DOHH2 (cell line): Measurements from ENCODE around the gene ERO1B.

Source experiments
- EZH2phosphoT487 ChIP-seq: fragments of 200-600 bp; sonication (generic); IDR thresholded peaks from 2 replicates; pipeline ENCODE4 v1.6.1; 2017; ENCODE audit warnings: borderline replicate concordance, mild to moderate bottlenecking, antibody characterized with exemption, low read length, moderate library complexity, mixed read lengths
- TF ChIP-seq, protein P1 (sequence below): fragments of 200-600 bp; sonication (generic); IDR thresholded peaks from one replicate; pipeline ENCODE4 v1.5.1; 2014; ENCODE audit warnings: antibody characterized with exemption, mild to moderate bottlenecking, low read depth, low read length; ENCODE audit not compliant: poor library complexity, severe bottlenecking

DNA sequence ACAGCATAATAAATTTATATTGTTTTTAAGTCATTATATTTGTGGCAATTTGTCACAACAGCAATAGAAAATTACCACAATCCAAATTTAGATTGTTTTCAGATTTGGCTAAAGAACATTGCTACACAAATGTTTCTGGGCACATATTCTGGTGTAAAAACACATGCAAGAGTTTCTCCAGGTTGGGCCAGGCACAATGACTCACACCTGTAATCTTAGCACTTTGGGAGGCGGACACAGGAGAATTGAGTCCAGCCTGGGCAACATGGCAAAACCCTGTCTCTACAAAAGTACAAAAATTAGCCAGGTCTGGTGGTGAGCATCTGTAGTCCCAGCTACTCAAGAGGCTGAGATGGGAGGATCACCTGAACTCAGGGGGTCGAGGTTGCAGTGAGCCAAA lies 8.4 kb downstream of the ERO1B start:
- TF ChIP-seq, protein P1, sequence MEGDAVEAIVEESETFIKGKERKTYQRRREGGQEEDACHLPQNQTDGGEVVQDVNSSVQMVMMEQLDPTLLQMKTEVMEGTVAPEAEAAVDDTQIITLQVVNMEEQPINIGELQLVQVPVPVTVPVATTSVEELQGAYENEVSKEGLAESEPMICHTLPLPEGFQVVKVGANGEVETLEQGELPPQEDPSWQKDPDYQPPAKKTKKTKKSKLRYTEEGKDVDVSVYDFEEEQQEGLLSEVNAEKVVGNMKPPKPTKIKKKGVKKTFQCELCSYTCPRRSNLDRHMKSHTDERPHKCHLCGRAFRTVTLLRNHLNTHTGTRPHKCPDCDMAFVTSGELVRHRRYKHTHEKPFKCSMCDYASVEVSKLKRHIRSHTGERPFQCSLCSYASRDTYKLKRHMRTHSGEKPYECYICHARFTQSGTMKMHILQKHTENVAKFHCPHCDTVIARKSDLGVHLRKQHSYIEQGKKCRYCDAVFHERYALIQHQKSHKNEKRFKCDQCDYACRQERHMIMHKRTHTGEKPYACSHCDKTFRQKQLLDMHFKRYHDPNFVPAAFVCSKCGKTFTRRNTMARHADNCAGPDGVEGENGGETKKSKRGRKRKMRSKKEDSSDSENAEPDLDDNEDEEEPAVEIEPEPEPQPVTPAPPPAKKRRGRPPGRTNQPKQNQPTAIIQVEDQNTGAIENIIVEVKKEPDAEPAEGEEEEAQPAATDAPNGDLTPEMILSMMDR, result no peak
- TF ChIP-seq EZH2phosphoT487, result no peak
